Neural progenitor cell (in vitro differentiated cells): ENCODE measurements around the gene PYCR2.
"Not testable (repeated sequence)": the region's sequence is repeated elsewhere in the genome, so short reads cannot be mapped to it uniquely, and the experiment has no call there.

Source experiments
- CTCF ChIP-seq: fragments of 200-600 bp; sonication (generic); IDR thresholded peaks from 2 replicates; pipeline ENCODE4 v1.5.1; 2017; ENCODE audit warnings: antibody characterized with exemption, mild to moderate bottlenecking
- EZH2 ChIP-seq: fragments of 200-600 bp; sonication (generic); IDR thresholded peaks from 2 replicates; pipeline ENCODE4 v1.6.1; 2017; ENCODE audit warnings: antibody characterized with exemption, mild to moderate bottlenecking, moderate library complexity
- EZH2phosphoT487 ChIP-seq: fragments of 200-600 bp; sonication (generic); IDR thresholded peaks from 2 replicates; pipeline ENCODE4 v1.6.1; 2017; ENCODE audit warnings: antibody characterized with exemption

DNA sequence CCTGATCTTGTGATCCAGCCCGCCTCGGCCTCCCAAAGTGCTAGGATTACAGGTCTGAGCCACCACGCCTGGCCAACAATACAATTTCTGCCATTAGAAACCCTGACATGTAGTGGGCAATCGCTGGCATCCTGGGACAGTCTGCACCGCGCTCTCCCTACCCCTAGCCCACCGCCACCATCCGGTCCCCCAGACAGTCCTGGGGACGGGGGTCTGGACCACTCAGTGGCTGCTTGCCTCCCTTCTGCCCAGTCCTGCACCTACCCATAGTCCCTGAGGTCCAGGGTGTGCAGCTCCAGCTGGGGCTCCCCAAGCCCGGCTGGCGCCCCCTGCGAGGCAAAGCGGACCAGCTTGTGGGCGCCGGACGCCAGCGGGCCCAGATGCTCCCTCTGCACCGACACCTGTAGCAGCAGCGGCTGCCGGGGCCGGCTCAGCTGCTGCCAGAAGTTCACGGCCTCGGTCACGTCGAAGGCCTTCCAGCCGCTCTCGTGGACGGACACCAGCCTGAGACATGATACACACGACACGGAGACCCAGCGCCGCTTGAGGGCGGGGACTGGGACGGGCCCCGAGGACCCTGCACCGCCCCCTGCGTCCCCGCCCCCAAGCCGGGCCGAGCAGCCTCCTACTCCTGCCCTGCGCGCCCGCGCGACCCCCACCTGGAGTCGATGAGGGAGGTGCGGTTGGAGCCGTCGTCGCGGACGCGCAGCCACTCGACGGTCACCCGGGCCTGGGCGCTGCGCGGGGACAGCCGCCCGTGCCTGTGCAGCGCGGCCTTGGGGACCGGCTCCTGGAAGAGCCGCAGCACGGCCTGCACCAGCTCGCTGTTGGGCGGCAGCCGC, 15.3 kb upstream of the PYCR2 start:
- TF ChIP-seq CTCF, EZH2, EZH2phosphoT487: not testable (repeated sequence)
